GM12872 (cell line): Measurements from ENCODE around the gene RAB31.
A peak's percentile ranks its signal among the peaks of the same experiment; 100 is the strongest.

Experiments used
- TF ChIP-seq, protein P1 (sequence below): IDR thresholded peaks from 3 replicates; pipeline ENCODE4 v1.5.1; 2011; ENCODE audit warnings: low read depth, mild to moderate bottlenecking, low read length, moderate library complexity; ENCODE audit not compliant: insufficient read depth

The RAB31 gene

DNA sequence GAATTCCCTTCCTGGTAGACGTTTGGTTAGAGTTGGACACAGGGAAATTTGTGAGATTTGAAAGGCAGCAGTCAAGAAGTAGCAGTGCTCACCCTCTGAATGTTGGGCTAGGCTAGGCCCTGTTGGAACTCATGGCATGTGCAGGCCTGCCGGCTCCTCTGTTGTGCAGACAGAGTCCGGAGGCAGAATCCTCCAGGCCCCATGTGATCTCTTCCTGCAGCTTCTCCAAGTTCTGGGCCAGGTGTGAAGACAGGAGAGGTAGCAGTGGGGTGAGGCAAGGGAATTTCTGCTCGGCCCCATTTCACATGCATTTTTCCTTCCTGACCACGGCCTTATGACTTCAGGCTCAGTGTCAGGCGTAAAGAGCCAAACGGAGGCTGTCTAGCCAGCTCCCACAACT, 36.9 kb upstream of the RAB31 start:
- TF ChIP-seq, protein P1, sequence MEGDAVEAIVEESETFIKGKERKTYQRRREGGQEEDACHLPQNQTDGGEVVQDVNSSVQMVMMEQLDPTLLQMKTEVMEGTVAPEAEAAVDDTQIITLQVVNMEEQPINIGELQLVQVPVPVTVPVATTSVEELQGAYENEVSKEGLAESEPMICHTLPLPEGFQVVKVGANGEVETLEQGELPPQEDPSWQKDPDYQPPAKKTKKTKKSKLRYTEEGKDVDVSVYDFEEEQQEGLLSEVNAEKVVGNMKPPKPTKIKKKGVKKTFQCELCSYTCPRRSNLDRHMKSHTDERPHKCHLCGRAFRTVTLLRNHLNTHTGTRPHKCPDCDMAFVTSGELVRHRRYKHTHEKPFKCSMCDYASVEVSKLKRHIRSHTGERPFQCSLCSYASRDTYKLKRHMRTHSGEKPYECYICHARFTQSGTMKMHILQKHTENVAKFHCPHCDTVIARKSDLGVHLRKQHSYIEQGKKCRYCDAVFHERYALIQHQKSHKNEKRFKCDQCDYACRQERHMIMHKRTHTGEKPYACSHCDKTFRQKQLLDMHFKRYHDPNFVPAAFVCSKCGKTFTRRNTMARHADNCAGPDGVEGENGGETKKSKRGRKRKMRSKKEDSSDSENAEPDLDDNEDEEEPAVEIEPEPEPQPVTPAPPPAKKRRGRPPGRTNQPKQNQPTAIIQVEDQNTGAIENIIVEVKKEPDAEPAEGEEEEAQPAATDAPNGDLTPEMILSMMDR, result no peak

DNA sequence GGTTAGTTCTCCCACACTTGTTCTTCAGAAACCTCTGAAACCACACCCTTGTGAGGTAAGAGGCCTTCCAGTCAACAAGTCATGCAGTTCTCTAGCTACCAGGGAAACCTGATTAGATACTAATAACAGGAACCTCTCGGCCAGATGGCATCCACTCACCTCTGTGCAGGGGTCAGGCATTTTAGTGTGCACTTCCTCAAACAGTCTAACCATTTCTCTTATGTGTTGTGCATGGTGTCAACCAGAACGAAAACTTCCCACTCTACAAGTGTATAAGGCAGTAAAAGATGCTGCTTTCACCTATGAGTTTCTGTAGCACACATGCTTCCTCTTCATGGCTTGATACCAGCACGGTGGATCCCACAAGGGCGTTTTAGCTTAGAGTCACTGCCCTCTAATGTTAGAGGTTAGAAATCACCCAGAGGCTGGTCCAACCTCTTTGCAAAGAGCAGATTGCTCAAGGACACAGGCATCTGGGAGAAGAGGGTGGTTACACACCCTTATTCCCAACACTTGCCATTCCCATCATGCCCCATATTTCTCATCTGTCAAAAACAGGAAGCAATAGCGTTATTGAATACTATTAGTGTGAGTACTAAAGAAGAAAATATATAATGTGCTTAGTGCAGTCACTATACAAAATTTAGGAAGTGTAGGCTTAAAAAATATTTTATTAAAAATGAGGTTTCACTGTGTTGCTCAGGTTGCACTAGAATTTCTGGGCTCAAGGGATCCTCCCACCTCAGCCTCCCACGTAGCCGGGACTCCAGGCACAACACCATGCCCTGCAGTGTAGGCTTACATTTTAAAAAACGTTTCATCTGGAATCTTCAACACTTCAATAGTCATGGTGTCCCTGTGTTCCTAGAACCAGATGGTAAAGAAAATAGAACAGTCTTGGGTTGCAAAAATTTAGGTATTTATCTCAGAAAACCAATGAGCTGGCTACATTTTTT, 34.5 kb upstream of the RAB31 start:
- TF ChIP-seq, protein P1, result peak; percentile 61

DNA sequence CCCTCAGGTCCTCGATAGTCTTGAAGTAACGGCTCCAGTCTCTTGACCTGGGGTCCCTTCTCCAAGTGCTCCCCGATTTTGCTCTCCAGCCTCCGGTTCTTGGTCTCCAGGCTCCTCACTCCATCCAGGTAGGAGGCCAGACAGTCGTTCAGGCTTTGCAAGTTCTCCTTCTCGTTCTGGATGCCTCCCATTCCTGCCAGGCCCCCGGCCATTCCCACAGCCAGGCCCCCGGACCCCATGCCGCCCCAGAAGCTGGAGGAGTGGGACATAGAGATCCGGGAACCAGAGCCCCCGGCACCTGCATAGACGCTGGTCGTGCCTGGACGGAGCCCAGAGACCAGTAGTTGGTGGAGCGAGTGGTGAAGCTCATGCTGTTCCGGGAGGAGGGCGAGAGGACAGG, 29.0 kb upstream of the RAB31 start:
- TF ChIP-seq, protein P1, result no peak

DNA sequence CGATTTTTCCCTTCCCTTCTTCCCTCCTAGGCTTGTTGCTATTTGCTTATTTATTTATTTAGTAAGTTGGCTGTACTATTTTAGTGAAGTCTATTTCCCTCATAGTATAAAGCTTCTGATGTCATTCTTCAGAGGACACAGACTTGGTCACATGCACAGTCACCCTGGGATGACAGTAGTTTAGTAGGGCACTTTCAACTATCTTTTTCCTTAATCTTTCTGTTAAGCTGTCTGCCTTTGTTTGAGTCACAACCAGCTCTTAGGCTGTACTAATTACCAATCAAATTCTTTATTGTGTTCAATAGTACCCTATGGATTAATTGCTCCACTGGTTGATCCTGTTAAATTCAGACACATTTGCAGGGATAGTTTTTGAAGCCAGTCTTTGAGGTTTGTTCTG, 26.9 kb upstream of the RAB31 start:
- TF ChIP-seq, protein P1, result no peak

DNA sequence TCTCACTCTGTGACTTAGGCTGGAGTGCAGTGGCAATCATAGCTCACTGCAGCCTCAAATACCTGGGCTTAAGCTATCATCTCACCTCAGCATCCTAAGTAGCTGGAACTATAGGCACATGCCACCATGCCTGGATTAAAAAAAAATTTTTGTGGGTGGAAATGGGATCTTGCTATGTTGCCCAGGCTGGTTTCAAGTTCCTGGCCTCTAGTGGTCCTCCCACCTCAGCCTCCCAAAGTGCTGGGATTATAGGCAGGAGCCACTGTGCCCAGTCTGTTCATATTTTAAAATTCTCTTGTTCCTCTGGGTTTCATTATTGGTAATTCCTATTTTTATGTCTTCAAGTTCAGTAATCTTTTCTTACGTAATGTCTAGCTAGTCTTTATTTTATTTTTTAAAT, 25.5 kb upstream of the RAB31 start:
- TF ChIP-seq, protein P1, result no peak

DNA sequence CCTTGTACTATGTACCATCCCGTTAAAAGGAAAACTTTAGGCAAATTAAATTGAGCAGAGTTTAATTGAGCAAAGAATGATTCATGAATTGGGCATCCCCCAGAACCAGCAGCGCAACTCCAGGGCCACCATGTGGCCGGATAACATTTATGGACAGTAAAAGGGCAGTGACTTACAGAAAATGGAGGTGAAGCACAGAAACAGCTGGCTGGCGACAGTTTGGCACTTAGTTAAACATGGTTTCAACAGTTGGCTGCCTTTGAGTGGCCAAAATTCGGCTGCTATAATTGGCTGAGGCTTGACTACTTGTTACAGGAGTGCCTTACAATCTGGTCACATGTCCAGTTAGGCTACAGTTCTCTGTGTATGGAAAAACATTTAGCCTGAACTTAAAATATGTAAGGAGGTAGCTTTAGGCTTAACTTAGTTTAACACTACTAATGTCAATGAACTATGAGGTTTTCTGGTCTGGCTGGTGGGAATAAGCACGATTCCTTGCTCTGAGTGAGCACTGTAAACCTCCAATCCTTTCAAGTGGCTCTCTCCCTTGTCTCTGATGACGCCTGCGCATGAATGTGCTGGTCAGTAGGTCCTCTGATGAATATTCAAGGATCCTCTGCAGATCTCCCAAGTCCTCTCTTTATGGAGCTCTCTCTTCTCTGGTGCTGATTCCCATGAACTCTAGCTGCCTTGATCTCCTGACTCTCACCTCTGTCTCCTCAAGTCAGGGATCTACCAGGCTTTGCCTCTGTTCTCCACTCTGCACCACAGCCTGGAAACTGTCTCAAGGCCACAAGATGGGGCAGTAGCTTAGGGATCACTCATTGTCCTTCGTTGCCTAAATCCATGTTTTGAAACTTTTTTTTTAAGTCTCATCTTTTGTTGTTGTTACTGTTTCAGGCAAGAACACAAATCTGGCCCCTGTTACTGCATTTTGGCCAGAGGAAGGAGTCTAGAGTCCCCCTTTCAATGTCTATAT, 24.4 kb upstream of the RAB31 start:
- TF ChIP-seq, protein P1, result no peak
